HEK293 (cell line): Measurements from ENCODE around the gene WWOX.

Experiments used
- CTCF ChIP-seq: fragments of 450-650 bp; formaldehyde crosslinking; IDR thresholded peaks from 2 replicates; pipeline ENCODE4 v1.5.1; 2016; ENCODE audit warnings: missing biosample characterization, missing genetic modification characterization
- HOXA7 ChIP-seq: sonication (generic); formaldehyde crosslinking; IDR thresholded peaks from 2 replicates; pipeline ENCODE4 v1.8.1; 2022; ENCODE audit warnings: missing genetic modification reagents, borderline replicate concordance
- PBX3 ChIP-seq: sonication (generic); formaldehyde crosslinking; IDR thresholded peaks from 2 replicates; pipeline ENCODE4 v1.8.1; 2022; ENCODE audit warnings: mild to moderate bottlenecking, moderate library complexity, missing genetic modification reagents
- PRDM4 ChIP-seq: fragments of 450-650 bp; formaldehyde crosslinking; IDR thresholded peaks from 2 replicates; pipeline ENCODE4 v1.5.1; 2017; ENCODE audit warnings: missing biosample characterization, missing genetic modification characterization
- SETDB1 ChIP-seq: IDR thresholded peaks from one replicate; pipeline ENCODE4 v1.6.1; 2017; ENCODE audit warnings: mild to moderate bottlenecking, low read length, moderate library complexity, mixed read lengths; ENCODE audit not compliant: insufficient read length
- YY2 ChIP-seq: fragments of 450-650 bp; formaldehyde crosslinking; IDR thresholded peaks from 2 replicates; pipeline ENCODE4 v1.5.1; 2016; ENCODE audit warnings: missing biosample characterization, missing genetic modification characterization
- ZNF639 ChIP-seq: fragments of 450-650 bp; formaldehyde crosslinking; IDR thresholded peaks from 2 replicates; pipeline ENCODE4 v1.5.1; 2016; ENCODE audit warnings: missing biosample characterization, missing genetic modification characterization
- ZNF768 ChIP-seq: fragments of 450-650 bp; formaldehyde crosslinking; IDR thresholded peaks from 2 replicates; pipeline ENCODE4 v1.5.1; 2018; ENCODE audit warnings: missing biosample characterization, mild to moderate bottlenecking, missing genetic modification characterization
- ZNF777 ChIP-seq: fragments of 450-650 bp; formaldehyde crosslinking; IDR thresholded peaks from 2 replicates; pipeline ENCODE4 v1.5.1; 2017; ENCODE audit warnings: missing biosample characterization, missing genetic modification characterization, borderline replicate concordance
- ZNF785 ChIP-seq: fragments of 450-650 bp; formaldehyde crosslinking; IDR thresholded peaks from 2 replicates; pipeline ENCODE4 v1.5.1; 2016; ENCODE audit warnings: missing biosample characterization, missing genetic modification characterization

- no peak for TF ChIP-seq ZNF785 (tag by site-specific recombination)
- no peak for TF ChIP-seq YY2 (tag by site-specific recombination)
- no peak for TF ChIP-seq CTCF (tag by site-specific recombination)
- TF ChIP-seq ZNF777 (tag by site-specific recombination): no peak
- no peak for TF ChIP-seq ZNF639 (tag by site-specific recombination)
- no peak for TF ChIP-seq SETDB1
- TF ChIP-seq PBX3 (CRISPR knock-in tag): no peak
- no peak for TF ChIP-seq ZNF768
- TF ChIP-seq PRDM4: no peak
- TF ChIP-seq HOXA7: no peak
Measured at GRCh38 chr16:78738557-78738956, 639.1 kb downstream of the WWOX start.
